ENCODE measurements around the gene OR51E1.

OR51E1 gene

DNA sequence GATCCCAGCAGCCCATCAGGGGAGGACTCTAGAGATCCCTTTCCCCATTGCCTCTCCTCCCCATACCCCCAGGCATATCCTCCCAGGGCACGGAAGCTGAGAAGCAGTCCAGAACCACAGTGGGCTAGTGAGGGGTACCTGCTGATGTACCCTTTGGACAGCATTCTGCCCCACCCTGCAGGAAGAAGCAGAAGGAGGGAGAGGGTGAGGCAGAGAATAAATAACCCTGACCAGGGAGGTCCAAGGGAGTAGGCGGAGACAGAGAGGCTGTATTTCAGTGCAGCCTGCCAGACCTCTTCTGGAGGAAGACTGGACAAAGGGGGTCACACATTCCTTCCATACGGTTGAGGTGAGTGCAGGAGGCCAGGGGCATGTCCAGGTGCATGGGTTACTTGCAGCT, at the start of gene OR51E1:
OR51E1 (plus strand) TSS at position 301 of the 400 bp plus-strand sequence. CDS start 8,545 bp downstream, outside the sequence.
- peaks cover 77% of the 10 kb centered on the region for H3K27me3 ChIP-seq (ENCODE audit: insufficient read depth, low read depth, severe bottlenecking)
- H3K27ac ChIP-seq, result no peak within 1 kb of the TSS
- TF ChIP-seq, protein P1, sequence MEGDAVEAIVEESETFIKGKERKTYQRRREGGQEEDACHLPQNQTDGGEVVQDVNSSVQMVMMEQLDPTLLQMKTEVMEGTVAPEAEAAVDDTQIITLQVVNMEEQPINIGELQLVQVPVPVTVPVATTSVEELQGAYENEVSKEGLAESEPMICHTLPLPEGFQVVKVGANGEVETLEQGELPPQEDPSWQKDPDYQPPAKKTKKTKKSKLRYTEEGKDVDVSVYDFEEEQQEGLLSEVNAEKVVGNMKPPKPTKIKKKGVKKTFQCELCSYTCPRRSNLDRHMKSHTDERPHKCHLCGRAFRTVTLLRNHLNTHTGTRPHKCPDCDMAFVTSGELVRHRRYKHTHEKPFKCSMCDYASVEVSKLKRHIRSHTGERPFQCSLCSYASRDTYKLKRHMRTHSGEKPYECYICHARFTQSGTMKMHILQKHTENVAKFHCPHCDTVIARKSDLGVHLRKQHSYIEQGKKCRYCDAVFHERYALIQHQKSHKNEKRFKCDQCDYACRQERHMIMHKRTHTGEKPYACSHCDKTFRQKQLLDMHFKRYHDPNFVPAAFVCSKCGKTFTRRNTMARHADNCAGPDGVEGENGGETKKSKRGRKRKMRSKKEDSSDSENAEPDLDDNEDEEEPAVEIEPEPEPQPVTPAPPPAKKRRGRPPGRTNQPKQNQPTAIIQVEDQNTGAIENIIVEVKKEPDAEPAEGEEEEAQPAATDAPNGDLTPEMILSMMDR (IDR thresholded peaks at IDR 0.05; ENCODE audit: low read depth, low read length), result no peak
- no peaks in the 10 kb centered on the region for H3K9me3 ChIP-seq (ENCODE audit: severe bottlenecking)
- no peak within 1 kb of the TSS for H3K4me3 ChIP-seq (ENCODE audit: low read depth, low read length)
- no peaks in the 10 kb centered on the region for H3K36me3 ChIP-seq
- DNase-seq, result no peak

DNA sequence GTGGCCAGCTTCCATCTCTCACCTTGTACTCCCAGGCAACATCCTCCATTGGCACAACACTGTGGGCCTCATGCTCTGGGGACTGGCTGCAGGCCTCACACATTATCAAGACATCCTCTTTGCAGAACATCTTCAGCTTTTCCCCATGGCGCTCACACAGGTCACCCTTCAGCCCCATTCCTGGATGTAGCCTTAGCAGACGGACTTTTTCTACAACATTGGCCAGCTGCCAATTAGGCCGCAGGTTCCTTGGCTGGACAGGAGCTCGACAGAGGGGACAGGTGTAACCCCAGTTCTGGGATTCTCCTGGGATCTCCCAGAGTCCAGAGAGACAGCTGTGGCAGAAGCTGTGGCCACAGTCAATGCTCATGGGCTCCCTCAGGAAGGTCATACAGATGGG, 38.7 kb upstream of the OR51E1 start:
- Histone ChIP-seq H3K4me3 (ENCODE audit: low read depth, low read length) (no peak overlapping the region), H3K27ac (no peak overlapping the region), H3K27me3 (ENCODE audit: insufficient read depth, low read depth, severe bottlenecking) (no peaks in the 10 kb centered on the region), H3K36me3 (no peaks in the 10 kb centered on the region), H3K9me3 (ENCODE audit: severe bottlenecking) (peaks cover 8% of the 10 kb centered on the region)
- TF ChIP-seq, protein P1 (IDR thresholded peaks at IDR 0.05; ENCODE audit: low read depth, low read length), result no peak
- DNase-seq, result no peak

GRCh38 chr11:4606231-4607015, 37.4 kb upstream of the OR51E1 start:
- no peaks in the 10 kb centered on the region for H3K27me3 ChIP-seq (ENCODE audit: insufficient read depth, low read depth, severe bottlenecking)
- no peak for DNase-seq
- H3K4me3 ChIP-seq (ENCODE audit: low read depth, low read length), result no peak overlapping the region
- H3K36me3 ChIP-seq, result no peaks in the 10 kb centered on the region
- TF ChIP-seq, protein P1 (IDR thresholded peaks at IDR 0.05; ENCODE audit: low read depth, low read length), result no peak
- peaks cover 8% of the 10 kb centered on the region for H3K9me3 ChIP-seq (ENCODE audit: severe bottlenecking)
- no peak overlapping the region for H3K27ac ChIP-seq

- Histone ChIP-seq H3K36me3 (no peaks in the 10 kb centered on the region), H3K9me3 (ENCODE audit: severe bottlenecking) (peaks cover 8% of the 10 kb centered on the region), H3K27me3 (ENCODE audit: insufficient read depth, low read depth, severe bottlenecking) (no peaks in the 10 kb centered on the region), H3K27ac (no peak overlapping the region), H3K4me3 (ENCODE audit: low read depth, low read length) (peak overlapping the region; percentile 67)
- no peak for DNase-seq
- TF ChIP-seq, protein P1 (IDR thresholded peaks at IDR 0.05; ENCODE audit: low read depth, low read length), result no peak
Measured at GRCh38 chr11:4607096-4607495, 36.7 kb upstream of the OR51E1 start.

- TF ChIP-seq, protein P1 (IDR thresholded peaks at IDR 0.05; ENCODE audit: low read depth, low read length), result no peak
Measured at GRCh38 chr11:4607781-4608666, 35.8 kb upstream of the OR51E1 start, which contains the start of gene TRIM68. TRIM68 (minus strand) TSS chr11:4608231; CDS start chr11:4605504, 2,727 bp downstream.

More at GRCh38 chr11:4607781-4608666, 35.8 kb upstream of the OR51E1 start, which contains the start of gene TRIM68:
- H3K36me3 ChIP-seq, result no peaks in the 10 kb centered on the region
- H3K9me3 ChIP-seq (ENCODE audit: severe bottlenecking), result peaks cover 8% of the 10 kb centered on the region
- peak within 1 kb of the TSS; percentile 81 for H3K27ac ChIP-seq
- peak; percentile 95 for DNase-seq
- peak within 1 kb of the TSS; percentile 67 for H3K4me3 ChIP-seq (ENCODE audit: low read depth, low read length)
- no peaks in the 10 kb centered on the region for H3K27me3 ChIP-seq (ENCODE audit: insufficient read depth, low read depth, severe bottlenecking)

Measured in WERI-Rb-1 (cell line).